ENCODE results near the gene EIF5. TPM values are rescaled to one million over a fixed set of nuclear protein-coding genes. Genes with fewer than 3 reads are reported as not detected.

EIF5 gene
- total RNA-seq, 1 donor from 2014 or later: 266 TPM

DNA sequence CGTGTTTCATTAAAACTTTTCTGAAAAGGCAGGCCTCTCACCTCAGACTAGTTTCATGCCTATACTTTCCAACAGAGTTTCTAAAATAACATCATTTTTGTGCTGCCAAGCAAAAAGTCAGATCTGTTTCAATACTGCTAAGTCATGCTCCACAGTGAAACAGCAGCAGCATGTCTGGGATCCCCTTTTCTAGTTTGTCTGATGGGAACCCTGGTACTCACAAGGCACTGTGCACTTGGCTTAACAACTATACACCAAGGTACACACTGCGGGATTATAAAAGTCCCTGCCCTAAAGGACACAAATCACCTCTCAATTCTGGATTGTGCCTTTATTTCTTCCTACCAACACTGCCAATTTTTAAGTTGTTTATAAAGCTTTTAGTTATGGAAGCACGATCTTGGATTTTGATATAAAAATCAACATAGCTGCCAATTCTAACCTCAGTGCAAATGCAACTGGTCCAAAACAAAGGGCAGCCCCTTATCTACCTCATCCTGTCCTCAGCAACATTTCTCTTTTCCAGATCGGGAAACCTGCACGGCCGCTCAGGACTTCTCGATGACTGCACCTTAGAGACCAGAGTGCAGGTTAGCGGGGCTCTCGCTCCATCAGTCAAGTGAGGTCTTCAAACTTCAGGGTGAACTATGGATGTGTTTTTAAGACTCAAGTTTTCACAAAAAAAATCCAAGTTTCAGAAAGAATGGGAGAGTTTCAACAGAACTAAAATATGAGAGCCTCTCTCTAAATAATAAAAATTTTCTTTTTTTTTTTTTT is 1.7 kb upstream of the EIF5 start:
- H3K4me3 ChIP-seq: peak overlapping the region; percentile 93

DNA sequence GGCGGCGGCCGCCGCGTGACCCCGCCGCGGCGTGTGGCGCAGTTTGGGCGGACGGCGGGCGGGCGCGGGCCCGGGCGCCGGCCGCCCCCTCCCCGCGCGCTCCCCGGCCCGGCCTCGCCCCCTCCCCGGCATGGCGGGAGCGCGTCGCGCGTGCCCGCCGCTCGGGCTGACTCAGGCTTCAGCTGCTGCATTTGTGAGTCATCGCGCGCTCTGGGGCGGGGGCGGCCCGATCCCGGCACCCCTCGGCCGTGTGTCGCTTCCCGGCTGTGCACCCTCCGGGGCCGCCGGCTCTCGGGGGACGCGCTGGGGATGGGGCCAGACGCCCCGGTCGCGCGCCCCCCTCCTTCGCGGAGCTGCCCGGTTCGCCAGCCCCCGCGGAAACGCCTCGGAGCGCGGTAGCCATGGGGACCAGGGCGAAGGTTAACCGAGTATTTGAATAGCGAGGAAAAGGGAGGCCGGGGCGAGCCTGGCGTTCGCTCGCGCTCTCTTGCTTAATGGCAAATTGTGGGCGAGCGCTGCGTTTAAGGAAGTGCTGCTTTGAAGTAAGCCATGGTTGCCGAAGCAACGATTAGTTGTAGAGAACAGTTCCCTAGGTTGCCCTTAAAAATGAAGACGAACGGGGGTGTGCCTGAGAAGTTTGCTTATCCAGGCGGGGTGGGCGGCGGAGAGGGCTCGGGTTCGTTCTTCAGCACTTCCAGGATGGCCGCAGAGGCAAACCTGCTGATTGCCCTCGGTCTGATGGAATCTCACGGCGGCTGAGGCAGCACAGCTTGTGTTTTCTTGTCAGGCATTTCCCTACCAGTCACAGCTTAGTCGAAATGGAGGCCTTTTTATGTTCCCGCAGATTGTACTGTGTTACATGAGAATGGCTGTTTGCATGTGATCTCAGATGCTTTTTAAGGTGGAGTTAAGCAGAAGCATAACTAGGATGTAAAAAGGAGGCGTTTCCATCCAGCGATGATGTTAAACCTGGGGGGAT is 896 bp downstream of the EIF5 start:
- H3K36me3 ChIP-seq: peaks cover 48% of the 10 kb centered on the region
- H3K4me1 ChIP-seq: peaks cover 41% of the 10 kb centered on the region
- H3K9me3 ChIP-seq: no peaks in the 10 kb centered on the region
- DNase-seq: peak; percentile 88
- ATAC-seq: peak; percentile 48 to 60
- H3K27me3 ChIP-seq (ENCODE audit: low read depth): no peaks in the 10 kb centered on the region
- intact Hi-C loops (cut with DNase I): no loop called here
- peak overlapping the region; percentile 100 for H3K27ac ChIP-seq
- H3K4me3 ChIP-seq: peak overlapping the region; percentile 93
- TF ChIP-seq, protein P1, sequence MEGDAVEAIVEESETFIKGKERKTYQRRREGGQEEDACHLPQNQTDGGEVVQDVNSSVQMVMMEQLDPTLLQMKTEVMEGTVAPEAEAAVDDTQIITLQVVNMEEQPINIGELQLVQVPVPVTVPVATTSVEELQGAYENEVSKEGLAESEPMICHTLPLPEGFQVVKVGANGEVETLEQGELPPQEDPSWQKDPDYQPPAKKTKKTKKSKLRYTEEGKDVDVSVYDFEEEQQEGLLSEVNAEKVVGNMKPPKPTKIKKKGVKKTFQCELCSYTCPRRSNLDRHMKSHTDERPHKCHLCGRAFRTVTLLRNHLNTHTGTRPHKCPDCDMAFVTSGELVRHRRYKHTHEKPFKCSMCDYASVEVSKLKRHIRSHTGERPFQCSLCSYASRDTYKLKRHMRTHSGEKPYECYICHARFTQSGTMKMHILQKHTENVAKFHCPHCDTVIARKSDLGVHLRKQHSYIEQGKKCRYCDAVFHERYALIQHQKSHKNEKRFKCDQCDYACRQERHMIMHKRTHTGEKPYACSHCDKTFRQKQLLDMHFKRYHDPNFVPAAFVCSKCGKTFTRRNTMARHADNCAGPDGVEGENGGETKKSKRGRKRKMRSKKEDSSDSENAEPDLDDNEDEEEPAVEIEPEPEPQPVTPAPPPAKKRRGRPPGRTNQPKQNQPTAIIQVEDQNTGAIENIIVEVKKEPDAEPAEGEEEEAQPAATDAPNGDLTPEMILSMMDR (IDR thresholded peaks at IDR 0.05): no peak

More for the DNA sequence above, 1.7 kb upstream of the EIF5 start:
- no peaks in the 10 kb centered on the region for H3K27me3 ChIP-seq (ENCODE audit: low read depth)
- no peaks in the 10 kb centered on the region for H3K9me3 ChIP-seq
- intact Hi-C loops (cut with DNase I): no loop called here
- H3K36me3 ChIP-seq: peaks cover 22% of the 10 kb centered on the region
- TF ChIP-seq, protein P1 (IDR thresholded peaks at IDR 0.05): no peak
- peaks cover 38% of the 10 kb centered on the region for H3K4me1 ChIP-seq
- DNase-seq (no peak), ATAC-seq (no peak)
- peak overlapping the region; percentile 100 for H3K27ac ChIP-seq

DNA sequence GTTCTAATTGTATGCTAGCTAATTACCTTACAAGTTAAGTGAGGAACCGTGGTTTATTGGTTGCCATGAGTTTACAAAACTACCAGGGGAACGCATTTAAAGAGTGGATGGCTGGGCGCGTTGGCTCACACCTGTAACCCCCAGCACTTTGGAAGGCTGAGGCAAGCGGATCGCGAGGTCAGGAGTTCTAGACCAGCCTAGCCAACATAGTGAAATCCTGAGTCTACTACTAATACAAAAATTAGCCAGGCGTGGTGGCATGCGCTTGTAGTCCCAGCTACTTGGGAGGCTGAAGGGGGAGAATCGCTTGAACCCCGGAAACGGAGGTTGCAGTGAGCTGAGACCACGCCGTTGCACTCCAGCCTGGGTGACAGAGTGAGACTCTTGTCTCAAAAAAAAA is 2.2 kb downstream of the EIF5 start:
- DNase-seq (no peak), ATAC-seq (no peak)
- intact Hi-C loops (cut with DNase I): no loop called here
- peaks cover 61% of the 10 kb centered on the region for H3K36me3 ChIP-seq
- TF ChIP-seq, protein P1 (IDR thresholded peaks at IDR 0.05): no peak
- H3K27me3 ChIP-seq (ENCODE audit: low read depth): no peaks in the 10 kb centered on the region
- peaks cover 41% of the 10 kb centered on the region for H3K4me1 ChIP-seq
- H3K9me3 ChIP-seq: no peaks in the 10 kb centered on the region
- H3K4me3 ChIP-seq: peak overlapping the region; percentile 93
- no peak overlapping the region for H3K27ac ChIP-seq

DNA sequence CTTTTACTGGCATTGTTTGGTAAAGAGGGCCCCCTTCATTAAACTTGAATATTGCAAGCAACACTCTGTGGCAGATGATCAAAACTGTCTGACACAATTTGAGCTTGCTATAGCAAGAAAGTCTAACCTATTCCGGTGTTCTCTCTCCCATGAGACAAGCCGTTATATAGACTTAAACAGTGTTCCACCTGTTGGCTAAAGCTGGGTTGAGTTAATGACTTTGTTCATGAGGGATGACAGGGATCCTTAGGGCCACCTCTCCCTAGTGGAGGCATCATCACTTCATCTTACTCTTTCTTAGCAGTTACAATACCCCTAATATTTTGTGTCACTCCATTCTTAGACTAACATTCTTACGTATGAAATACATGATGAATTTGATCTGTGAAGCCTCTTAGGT is 3.8 kb downstream of the EIF5 start:
- intact Hi-C loops (cut with DNase I): no loop called here
- H3K36me3 ChIP-seq: peaks cover 77% of the 10 kb centered on the region
- no peak overlapping the region for H3K4me3 ChIP-seq
- no peaks in the 10 kb centered on the region for H3K9me3 ChIP-seq
- H3K4me1 ChIP-seq: peaks cover 29% of the 10 kb centered on the region
- TF ChIP-seq, protein P1 (IDR thresholded peaks at IDR 0.05): no peak
- H3K27me3 ChIP-seq (ENCODE audit: low read depth): no peaks in the 10 kb centered on the region
- no peak overlapping the region for H3K27ac ChIP-seq
- ATAC-seq (no peak), DNase-seq (no peak)

DNA sequence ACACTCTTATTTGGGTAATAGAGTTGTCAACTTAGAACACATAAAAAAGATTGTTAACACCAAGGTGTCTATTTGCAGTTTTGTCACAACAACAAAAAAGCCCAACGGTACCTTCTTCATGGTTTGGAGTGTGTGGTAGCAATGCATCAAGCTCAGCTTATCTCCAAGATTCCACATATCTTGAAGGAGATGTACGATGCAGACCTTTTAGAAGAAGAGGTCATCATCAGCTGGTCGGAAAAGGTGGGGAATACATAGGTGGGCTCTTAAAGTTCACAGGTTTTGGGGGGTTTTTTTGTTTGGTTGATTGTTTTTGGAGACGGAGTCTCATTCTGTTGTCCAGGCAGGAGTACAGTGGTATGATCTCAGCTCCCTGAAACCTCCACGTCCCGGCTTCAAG is 5.5 kb downstream of the EIF5 start:
- peaks cover 95% of the 10 kb centered on the region for H3K36me3 ChIP-seq
- H3K4me1 ChIP-seq: peaks cover 25% of the 10 kb centered on the region
- TF ChIP-seq, protein P1 (IDR thresholded peaks at IDR 0.05): no peak
- H3K4me3 ChIP-seq: no peak overlapping the region
- no peaks in the 10 kb centered on the region for H3K27me3 ChIP-seq (ENCODE audit: low read depth)
- intact Hi-C loops (cut with DNase I): no loop called here
- no peak for ATAC-seq
- no peak for DNase-seq
- H3K27ac ChIP-seq: no peak overlapping the region
- H3K9me3 ChIP-seq: no peaks in the 10 kb centered on the region
